ENCODE results near the gene MMS19. TPM values are rescaled to one million over a fixed set of nuclear protein-coding genes. Genes with fewer than 3 reads are reported as not detected.

Gene MMS19
- total RNA-seq, 2 experiments from 2014 or later, result 71.7 to 73.3 TPM

DNA sequence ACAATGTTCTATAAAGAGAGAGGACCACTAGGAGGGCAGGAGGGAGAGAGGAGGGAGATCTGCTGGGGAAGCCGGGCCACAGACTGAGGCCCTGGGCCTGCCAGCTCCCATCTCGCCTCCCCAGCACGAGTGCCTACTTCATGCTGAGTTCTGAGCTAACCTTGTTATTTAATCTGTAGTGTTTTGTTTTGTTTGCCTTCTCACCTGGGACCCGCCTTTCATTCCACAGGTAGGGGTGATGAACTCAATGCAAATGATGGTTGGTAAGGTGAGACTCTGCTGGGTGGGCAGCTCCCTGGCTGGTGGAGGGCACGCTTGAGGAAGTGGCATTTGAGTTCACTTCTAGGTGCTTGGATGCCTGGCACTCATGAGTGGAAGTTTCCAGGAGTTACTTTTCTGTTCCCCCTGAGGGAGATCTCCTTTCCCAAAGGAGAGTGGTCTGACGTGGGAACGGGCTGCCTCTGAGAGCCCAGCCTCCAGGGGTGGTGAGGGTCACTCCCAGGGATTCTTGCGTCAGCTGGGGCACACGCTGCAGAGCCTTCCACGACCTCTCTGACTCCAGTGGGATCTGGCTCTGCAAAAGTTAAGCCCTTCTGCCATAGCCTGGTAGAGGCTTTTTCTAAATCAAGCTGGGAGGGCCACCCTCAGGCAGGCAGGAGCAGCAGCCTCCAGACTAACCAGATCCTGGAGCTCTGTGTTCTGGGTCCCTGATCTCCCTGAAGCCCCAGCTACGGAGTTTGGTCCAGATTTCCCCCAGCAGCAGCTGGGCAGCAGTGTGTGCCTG lies 22.9 kb upstream of the MMS19 start:
- CTCF ChIA-PET, result interaction anchor here (0.7 to 5.1 kb wide), 4 partner anchors 14 to 54 kb away, joined by 3 to 17 read pairs (median 4); partner anchors contain the start of gene ANKRD2
- H3K36me3 Mint-ChIP-seq (ENCODE audit: low read depth), result no peaks in the 10 kb centered on the region

DNA sequence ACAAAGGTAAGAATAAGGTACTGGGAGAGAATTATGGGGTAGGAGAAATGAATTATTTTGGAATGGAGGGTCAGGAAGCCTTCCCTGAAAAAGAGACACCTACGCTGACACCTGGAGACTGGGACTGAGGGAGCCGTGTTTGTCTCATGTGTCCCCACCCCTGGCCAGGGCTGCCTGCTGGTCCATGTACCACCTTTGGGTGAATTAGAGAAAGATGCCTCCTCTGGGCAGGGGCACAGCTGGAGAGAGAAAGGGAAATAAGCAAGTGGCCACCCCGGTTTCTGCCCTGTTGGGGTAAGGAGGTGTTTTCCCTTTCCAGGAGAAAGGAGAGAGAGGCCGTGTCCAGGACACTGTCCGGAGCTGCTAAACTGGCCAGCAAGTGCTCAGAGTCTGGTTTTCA lies 22.3 kb upstream of the MMS19 start:
- ChIA-PET POLR2A (no interaction called here), CTCF (interaction anchor here (1.0 to 5.1 kb wide), 2 partner anchors 14 to 52 kb away, joined by 5 to 17 read pairs; partner anchors contain the start of gene ANKRD2)
- H3K36me3 Mint-ChIP-seq (ENCODE audit: low read depth), result no peaks in the 10 kb centered on the region
- no peak overlapping the region for H3K27ac Mint-ChIP-seq
- peaks cover 15% of the 10 kb centered on the region for H3K27me3 Mint-ChIP-seq (ENCODE audit: low read depth)
- ATAC-seq, result no peak
- no peaks in the 10 kb centered on the region for H3K4me1 Mint-ChIP-seq (ENCODE audit: low read depth)
- H3K9me3 Mint-ChIP-seq (ENCODE audit: insufficient read depth), result no peaks in the 10 kb centered on the region
- DNase-seq, result no peak
- no peak overlapping the region for H3K4me3 Mint-ChIP-seq

More for the DNA sequence above, 22.9 kb upstream of the MMS19 start:
- no peak overlapping the region for H3K27ac Mint-ChIP-seq
- no peak overlapping the region for H3K4me3 Mint-ChIP-seq
- no peaks in the 10 kb centered on the region for H3K4me1 Mint-ChIP-seq (ENCODE audit: low read depth)
- peaks cover 15% of the 10 kb centered on the region for H3K27me3 Mint-ChIP-seq (ENCODE audit: low read depth)
- POLR2A ChIA-PET, result no interaction called here
- no peak for ATAC-seq
- no peaks in the 10 kb centered on the region for H3K9me3 Mint-ChIP-seq (ENCODE audit: insufficient read depth)
- no peak for DNase-seq

DNA sequence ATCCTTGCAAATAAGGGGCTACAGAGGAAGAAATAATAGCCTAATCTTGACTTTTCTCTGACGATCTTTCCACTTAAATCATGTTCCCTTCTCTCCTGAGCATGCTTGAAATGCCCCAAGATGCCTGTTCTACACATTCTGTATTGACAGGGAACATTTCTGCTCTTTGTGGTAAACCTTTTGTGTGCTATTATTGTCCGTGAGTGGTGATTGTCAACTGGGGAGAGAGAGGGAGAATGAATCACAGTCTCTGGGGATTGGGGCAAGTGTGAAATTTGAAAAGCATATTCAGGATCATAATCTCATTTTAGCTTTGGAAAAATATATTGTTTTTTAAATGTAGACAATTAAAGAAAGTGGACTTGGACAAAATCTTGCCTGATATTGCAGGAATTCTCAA lies 21.1 kb upstream of the MMS19 start:
- no peak for ATAC-seq
- Mint-ChIP-seq H3K27ac (no peak overlapping the region), H3K27me3 (ENCODE audit: low read depth) (peaks cover 19% of the 10 kb centered on the region), H3K4me3 (no peak overlapping the region), H3K9me3 (ENCODE audit: insufficient read depth) (no peaks in the 10 kb centered on the region), H3K36me3 (ENCODE audit: low read depth) (no peaks in the 10 kb centered on the region), H3K4me1 (ENCODE audit: low read depth) (no peaks in the 10 kb centered on the region)
- no peak for DNase-seq
- ChIA-PET CTCF (interaction anchor here (5.1 kb wide), 1 partner anchor 16 kb away, joined by 17 read pairs; no protein-coding TSS in a partner anchor), POLR2A (no interaction called here)

DNA sequence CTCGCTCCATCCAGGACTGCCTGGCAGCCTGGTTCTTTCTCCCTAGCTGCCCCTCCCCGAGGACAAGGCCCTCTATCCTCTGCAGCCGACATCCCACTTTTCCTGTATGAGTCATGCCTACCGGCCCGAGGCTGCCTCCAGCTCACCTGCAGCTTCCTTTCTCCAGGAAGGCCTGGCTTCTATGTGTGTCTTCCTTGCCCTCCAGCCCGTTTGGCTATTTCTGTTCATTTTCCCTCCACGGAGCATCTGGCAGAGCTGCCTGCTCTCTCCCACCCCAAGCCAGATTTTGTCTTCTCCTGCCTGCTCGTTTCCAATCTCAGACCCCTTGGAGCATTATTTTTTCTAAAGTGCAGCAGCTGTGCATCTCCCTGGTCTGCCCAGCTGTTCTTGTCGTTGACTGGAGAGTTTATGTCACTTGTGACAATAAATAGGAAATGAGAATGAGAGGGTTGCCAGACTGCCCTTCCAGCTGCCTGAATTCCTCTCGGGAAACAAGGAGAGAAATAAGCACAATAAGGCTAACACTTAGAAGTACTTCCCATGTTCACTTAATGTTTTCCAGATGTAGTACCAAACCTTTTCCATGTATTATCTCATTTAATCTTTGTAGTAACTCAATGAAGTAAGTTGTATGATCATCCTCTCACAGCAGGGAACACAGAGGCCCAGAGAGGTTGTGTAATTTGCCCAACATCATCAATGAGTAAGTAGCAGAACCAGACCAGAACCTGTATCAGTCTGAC lies 20.2 kb upstream of the MMS19 start:
- H3K9me3 Mint-ChIP-seq (ENCODE audit: insufficient read depth), result no peaks in the 10 kb centered on the region

DNA sequence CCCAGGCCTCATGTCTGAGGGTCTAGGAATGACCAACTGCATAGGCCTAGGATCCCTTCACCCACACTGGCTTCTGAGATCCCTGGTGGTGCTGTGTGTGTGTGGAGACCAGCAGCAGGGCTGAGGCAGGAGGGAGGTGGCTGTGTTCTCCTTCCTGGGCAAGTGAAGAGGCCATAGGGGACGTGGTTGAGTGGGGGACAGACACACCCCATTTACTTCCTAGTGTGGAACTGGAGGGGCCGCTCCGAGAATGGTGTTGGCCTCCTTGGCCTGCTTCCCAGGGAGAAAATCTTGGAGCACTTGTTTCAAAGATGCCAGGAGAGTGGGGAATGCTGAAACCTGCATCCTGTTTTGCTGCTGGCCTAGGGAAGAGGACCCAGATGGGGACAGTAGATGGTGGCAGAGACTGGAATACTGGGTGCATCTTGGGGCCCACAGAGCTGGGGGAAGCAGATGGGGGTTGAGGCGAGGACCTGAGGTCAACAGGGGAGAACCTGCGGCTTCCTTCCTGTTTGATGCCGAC lies 19.6 kb upstream of the MMS19 start:
- H3K27me3 Mint-ChIP-seq (ENCODE audit: low read depth), result peaks cover 22% of the 10 kb centered on the region
- ChIA-PET POLR2A (no interaction called here), CTCF (no interaction called here)
- no peak overlapping the region for H3K27ac Mint-ChIP-seq
- H3K4me3 Mint-ChIP-seq, result no peak overlapping the region
- peaks cover 2% of the 10 kb centered on the region for H3K4me1 Mint-ChIP-seq (ENCODE audit: low read depth)
- ATAC-seq (no peak), DNase-seq (no peak)
- H3K9me3 Mint-ChIP-seq (ENCODE audit: insufficient read depth), result no peaks in the 10 kb centered on the region
- H3K36me3 Mint-ChIP-seq (ENCODE audit: low read depth), result no peaks in the 10 kb centered on the region

More for the DNA sequence above, 20.2 kb upstream of the MMS19 start:
- CTCF ChIA-PET, result interaction anchor here (5.1 kb wide), 1 partner anchor 16 kb away, joined by 17 read pairs; no protein-coding TSS in a partner anchor
- Mint-ChIP-seq H3K27me3 (ENCODE audit: low read depth) (peaks cover 19% of the 10 kb centered on the region), H3K27ac (no peak overlapping the region), H3K4me3 (no peak overlapping the region), H3K36me3 (ENCODE audit: low read depth) (no peaks in the 10 kb centered on the region), H3K4me1 (ENCODE audit: low read depth) (no peaks in the 10 kb centered on the region)
- POLR2A ChIA-PET, result no interaction called here
- no peak for ATAC-seq
- no peak for DNase-seq

DNA sequence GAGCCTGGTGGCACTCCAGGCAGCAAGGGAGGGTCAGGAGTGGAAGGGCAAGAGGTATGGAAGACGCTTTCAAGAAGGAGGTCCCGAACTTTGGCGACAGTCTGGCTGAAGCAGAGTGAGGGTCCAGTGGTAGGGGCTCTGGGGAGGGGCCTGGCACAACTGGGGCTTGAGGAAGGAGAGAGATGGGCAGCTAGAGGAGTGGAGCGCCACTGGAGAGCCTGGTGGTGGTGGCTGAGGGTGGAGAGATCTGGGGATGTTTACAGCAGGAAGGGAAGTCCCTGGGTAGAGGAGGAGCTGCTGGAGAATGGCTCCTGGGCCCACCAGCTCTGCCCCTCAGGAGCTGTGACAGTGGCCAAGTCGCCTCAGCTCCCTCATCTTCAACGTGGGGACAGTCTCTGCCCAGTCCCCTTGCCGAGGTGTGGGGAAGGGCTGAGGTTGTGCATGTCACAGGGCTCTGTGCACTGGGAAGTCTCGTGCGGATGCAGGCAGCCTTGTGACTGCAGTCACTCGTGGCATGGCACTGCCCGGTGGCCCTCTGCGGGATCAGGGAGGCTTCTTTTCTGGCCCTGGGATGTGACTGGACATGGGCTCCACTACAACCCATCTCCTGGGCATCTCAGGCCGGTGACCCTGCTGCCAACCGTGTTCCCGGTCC lies 19.0 kb upstream of the MMS19 start:
- ChIA-PET CTCF (no interaction called here), POLR2A (no interaction called here)
- DNase-seq (no peak), ATAC-seq (no peak)
- peaks cover 20% of the 10 kb centered on the region for H3K27me3 Mint-ChIP-seq (ENCODE audit: low read depth)
- no peaks in the 10 kb centered on the region for H3K36me3 Mint-ChIP-seq (ENCODE audit: low read depth)
- H3K4me1 Mint-ChIP-seq (ENCODE audit: low read depth), result peaks cover 2% of the 10 kb centered on the region
- no peak overlapping the region for H3K27ac Mint-ChIP-seq
- H3K9me3 Mint-ChIP-seq (ENCODE audit: insufficient read depth), result no peaks in the 10 kb centered on the region
- no peak overlapping the region for H3K4me3 Mint-ChIP-seq

DNA sequence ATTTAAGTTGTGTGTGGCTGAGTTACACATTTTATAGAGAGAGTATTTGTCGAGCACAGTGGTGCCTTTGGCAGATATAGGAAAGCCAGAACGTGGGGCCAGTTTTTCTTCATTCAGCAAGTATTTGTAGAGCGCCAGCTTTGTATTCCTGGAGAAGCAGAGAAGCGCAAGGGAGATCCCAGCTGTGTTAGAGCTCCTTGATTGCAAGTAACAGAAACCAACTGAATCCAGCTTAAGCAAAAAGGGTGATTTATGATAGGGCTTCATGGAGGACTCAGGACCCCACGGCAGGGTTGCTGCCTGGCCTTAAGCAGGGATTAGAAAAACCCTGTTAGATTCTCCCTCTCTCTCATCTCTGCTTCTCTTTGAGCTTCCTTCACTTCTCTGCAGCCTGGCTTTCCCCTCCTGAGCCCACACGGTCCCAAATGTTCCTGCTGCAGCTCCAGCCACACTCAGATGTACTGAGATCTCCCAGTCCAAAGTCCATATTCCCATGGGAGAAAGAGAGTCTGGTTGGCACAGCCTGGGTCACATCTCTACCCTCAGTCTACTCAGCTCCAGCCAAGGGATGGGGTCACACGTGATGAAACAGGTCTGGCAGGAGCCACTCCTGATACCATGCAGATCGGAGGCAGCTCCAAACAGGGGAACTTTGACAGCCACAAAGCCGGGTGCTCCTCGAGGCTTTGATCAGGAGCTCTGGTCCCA lies 17.2 kb upstream of the MMS19 start:
- H3K4me1 Mint-ChIP-seq (ENCODE audit: low read depth), result peaks cover 2% of the 10 kb centered on the region
- POLR2A ChIA-PET, result no interaction called here
- no peak overlapping the region for H3K4me3 Mint-ChIP-seq
- no peak overlapping the region for H3K27ac Mint-ChIP-seq
- peaks cover 19% of the 10 kb centered on the region for H3K27me3 Mint-ChIP-seq (ENCODE audit: low read depth)
- H3K9me3 Mint-ChIP-seq (ENCODE audit: insufficient read depth), result no peaks in the 10 kb centered on the region
- no peaks in the 10 kb centered on the region for H3K36me3 Mint-ChIP-seq (ENCODE audit: low read depth)
- no peak for DNase-seq
- CTCF ChIA-PET, result interaction anchor here (1.1 to 1.2 kb wide), 2 partner anchors 38 to 51 kb away, joined by 3 read pairs; no protein-coding TSS in a partner anchor
- no peak for ATAC-seq

DNA sequence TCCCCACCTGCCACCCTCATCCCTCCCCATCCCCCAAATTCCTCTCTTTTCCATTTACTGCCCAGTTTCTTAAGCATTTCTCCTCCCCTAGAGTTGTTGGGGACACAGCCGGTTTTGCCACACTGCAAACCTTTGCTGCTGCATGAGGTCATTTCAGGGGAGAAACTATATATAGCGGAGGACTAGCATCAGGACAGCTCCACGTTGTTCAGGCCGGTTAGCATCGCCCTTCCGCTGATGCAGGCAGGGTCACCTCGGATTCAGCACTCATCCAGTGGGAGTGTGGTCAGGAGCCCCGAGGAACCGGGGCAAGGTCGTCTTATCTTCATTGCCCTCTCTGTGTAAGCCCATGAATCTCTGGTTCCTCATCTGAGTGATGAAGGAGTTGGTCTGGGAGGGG lies 16.1 kb upstream of the MMS19 start:
- no peaks in the 10 kb centered on the region for H3K9me3 Mint-ChIP-seq (ENCODE audit: insufficient read depth)
- CTCF ChIA-PET, result interaction anchor here (1.2 kb wide), 1 partner anchor 39 kb away, joined by 3 read pairs; no protein-coding TSS in a partner anchor
- no peaks in the 10 kb centered on the region for H3K36me3 Mint-ChIP-seq (ENCODE audit: low read depth)
- POLR2A ChIA-PET, result no interaction called here
- no peak overlapping the region for H3K27ac Mint-ChIP-seq
- DNase-seq (no peak), ATAC-seq (no peak)
- peaks cover 16% of the 10 kb centered on the region for H3K27me3 Mint-ChIP-seq (ENCODE audit: low read depth)
- H3K4me3 Mint-ChIP-seq, result no peak overlapping the region
- H3K4me1 Mint-ChIP-seq (ENCODE audit: low read depth), result peaks cover 2% of the 10 kb centered on the region

DNA sequence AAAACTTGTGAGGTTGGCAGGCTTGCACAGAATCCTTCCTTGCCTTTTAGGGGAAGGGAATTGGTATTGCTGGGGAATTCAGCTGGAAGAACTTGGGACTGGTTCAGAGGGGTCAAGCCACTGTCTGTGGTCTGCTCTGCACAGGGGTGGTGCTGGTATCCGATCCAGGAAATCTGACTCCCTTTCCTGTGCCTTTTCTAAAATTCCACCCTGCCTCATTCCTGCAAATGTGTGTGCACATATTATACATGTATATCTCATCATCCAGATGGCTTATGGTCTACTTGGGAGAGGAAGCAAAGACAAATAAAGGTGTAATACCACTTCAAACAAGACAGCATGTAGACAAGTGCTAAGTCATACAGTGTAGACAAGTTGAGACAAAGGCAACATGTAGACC lies 14.8 kb upstream of the MMS19 start:
- no peak for ATAC-seq
- H3K36me3 Mint-ChIP-seq (ENCODE audit: low read depth), result no peaks in the 10 kb centered on the region
- no peak overlapping the region for H3K27ac Mint-ChIP-seq
- peaks cover 2% of the 10 kb centered on the region for H3K4me1 Mint-ChIP-seq (ENCODE audit: low read depth)
- H3K27me3 Mint-ChIP-seq (ENCODE audit: low read depth), result peaks cover 10% of the 10 kb centered on the region
- CTCF ChIA-PET, result no interaction called here
- H3K9me3 Mint-ChIP-seq (ENCODE audit: insufficient read depth), result no peaks in the 10 kb centered on the region
- H3K4me3 Mint-ChIP-seq, result no peak overlapping the region
- DNase-seq, result no peak
- POLR2A ChIA-PET, result no interaction called here

DNA sequence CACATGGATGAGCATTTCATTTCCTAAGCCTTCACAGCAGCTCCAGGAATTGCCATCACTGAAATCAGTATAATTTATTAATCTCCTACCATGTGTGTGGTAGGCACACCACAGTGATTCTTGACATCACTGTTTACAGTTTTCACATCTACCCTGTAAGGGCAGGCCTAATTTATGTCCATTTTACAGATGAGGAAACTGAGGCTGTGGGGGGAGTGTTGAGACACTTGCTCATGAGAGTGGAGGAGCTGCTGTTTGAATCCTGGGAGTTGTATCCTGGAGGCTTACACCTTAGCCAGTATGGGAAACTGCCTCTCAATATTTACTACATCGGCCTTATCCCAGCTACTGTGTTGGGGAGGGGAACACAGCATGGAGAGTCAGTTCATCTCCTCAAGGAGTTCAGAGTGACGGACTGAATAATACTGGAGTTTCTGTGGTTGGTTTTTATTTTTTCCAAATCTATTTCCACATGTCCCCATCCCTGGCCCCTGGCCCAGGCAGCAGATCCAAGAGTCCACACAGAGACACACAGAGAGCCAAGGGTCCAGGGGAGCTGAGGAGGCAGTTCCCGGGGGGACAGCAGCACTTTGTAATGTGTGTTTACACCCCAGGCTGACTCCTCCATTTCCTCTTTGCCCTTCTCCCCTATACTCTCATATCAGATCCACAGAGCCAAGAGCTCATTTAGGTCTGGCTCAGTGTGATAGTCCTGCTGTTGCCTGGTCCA lies 13.7 kb upstream of the MMS19 start:
- ATAC-seq, result no peak
- Mint-ChIP-seq H3K27me3 (ENCODE audit: low read depth) (peaks cover 11% of the 10 kb centered on the region), H3K4me3 (no peak overlapping the region), H3K9me3 (ENCODE audit: insufficient read depth) (no peaks in the 10 kb centered on the region), H3K27ac (no peak overlapping the region), H3K4me1 (ENCODE audit: low read depth) (peaks cover 2% of the 10 kb centered on the region), H3K36me3 (ENCODE audit: low read depth) (no peaks in the 10 kb centered on the region)
- ChIA-PET POLR2A (interaction anchor here (0.6 kb wide), 1 partner anchor 19 kb away, joined by 4 read pairs; no protein-coding TSS in a partner anchor), CTCF (no interaction called here)
- no peak for DNase-seq

DNA sequence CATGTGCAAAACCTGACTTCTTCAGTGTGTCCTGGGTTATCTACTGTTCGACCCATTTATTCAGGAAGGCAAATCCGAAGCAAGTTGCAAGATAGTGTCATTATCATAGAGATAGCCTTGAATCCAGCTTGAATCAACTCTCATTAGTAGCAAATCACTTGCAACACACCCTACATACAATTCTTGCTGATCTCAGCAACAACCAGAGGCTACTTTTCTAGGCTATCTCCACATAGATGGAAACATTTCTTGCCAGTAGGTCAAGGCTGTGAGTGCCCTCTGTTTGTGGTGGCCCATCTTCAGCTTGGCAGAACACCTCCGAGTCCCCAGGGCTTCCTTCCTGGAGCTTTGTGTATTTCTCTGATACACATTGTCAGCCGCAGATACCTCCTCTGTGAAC lies 12.5 kb upstream of the MMS19 start:
- H3K27me3 Mint-ChIP-seq (ENCODE audit: low read depth), result peaks cover 17% of the 10 kb centered on the region
- no peaks in the 10 kb centered on the region for H3K9me3 Mint-ChIP-seq (ENCODE audit: insufficient read depth)
- no peaks in the 10 kb centered on the region for H3K36me3 Mint-ChIP-seq (ENCODE audit: low read depth)
- H3K27ac Mint-ChIP-seq, result no peak overlapping the region
- POLR2A ChIA-PET, result interaction anchor here (1.0 kb wide), 1 partner anchor 10 kb away, joined by 4 read pairs; no protein-coding TSS in a partner anchor
- DNase-seq, result no peak
- H3K4me1 Mint-ChIP-seq (ENCODE audit: low read depth), result peaks cover 2% of the 10 kb centered on the region
- H3K4me3 Mint-ChIP-seq, result no peak overlapping the region
- CTCF ChIA-PET, result no interaction called here
- ATAC-seq, result no peak
